ENCODE measurements around the gene SPAG16.
A peak's percentile ranks its signal among the peaks of the same experiment; 100 is the strongest.

Gene SPAG16

DNA sequence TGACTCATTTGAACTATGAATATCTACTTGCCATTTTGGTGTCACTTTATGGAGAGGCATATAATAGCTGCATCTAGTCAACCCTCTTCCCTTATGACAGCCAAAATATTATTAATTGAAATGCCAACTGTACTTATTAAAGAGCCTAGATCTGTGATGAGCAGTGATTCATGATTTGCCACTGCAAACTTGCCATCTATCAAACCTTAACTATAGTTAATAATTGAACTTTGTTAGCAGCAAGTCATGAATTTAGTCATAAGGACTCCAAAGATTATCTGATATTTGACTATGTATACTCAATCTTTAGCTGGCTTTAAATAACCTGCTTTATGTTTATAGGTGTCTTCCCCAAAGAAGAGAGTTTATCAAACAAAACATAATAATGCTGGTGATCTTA is 1010.2 kb downstream of the SPAG16 start:
- no peak for TF ChIP-seq POLR2A (IDR thresholded peaks at IDR 0.05; ENCODE audit: low read depth, low read length)
- FAIRE-seq (no peak), DNase-seq (ENCODE audit: insufficient read length, low spot score) (no peak)

DNA sequence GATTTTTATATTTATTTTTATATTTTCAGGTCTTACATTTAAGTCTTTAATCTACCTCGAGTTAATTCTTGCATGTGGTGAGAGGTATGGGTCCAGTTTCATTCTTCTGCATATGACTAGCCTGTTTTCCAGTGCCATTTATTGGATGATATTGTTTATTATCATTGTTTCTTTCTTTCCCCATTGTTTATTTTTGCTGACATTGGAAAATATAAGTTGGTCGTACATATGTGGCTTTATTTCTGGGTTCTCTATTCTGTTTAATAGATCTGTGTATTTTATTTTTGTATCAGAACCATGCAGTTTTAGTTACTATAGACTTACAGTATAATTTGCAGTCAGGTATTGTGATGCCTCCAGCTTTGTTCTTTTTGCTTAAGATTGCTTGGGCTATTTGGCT is 1013.2 kb downstream of the SPAG16 start:
- FAIRE-seq (no peak), DNase-seq (ENCODE audit: insufficient read length, low spot score) (no peak)
- no peak for TF ChIP-seq POLR2A (IDR thresholded peaks at IDR 0.05; ENCODE audit: low read depth, low read length)

DNA sequence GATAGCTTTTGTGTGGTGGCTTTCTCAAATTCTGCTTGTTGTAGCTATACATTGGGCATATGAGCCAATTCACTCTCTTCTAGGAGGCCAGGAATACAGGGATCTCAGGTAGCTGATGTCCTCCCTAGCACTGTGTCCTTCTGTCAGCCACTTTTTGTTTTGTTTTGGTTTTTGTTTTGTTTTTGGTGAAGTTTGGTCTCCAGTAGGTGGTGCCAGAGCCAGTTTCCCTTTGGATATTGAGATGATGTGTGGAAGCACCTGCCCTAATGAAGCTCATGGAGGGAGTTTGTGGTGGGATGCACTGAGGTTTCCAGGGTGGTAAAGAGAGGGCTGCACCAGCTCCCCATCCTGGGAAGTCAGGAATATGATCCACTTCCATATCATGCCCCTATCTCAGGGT is 1026.1 kb downstream of the SPAG16 start:
- peak; percentile 27 for FAIRE-seq
- DNase-seq (ENCODE audit: insufficient read length, low spot score) = no peak
- TF ChIP-seq POLR2A (IDR thresholded peaks at IDR 0.05; ENCODE audit: low read depth, low read length) = no peak

DNA sequence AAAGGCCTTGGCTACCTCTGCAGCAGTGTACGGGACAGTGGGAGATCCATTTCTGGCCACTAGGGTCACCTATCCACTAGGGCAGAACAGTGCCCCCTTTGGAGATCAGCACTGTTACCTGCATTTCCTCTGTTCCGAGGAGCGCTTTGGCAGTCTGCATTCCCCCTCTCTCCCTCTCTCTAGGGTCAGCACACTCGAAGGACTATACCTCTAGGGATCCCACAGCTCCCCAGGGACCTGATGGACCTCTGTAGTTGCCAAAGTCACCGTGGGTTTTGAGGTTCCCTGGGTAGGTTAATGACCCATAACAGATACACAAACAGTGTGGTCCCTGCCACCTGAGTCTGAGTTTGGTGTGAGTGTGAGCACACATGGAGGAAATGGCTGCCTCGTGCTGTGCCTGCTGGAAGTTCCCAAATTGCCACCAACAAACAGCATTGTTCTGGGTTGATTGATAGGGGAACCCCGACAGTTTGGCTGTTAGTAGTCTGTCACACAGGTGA is 1026.8 kb downstream of the SPAG16 start:
- TF ChIP-seq POLR2A (IDR thresholded peaks at IDR 0.05; ENCODE audit: low read depth, low read length) = no peak
- no peak for FAIRE-seq

DNA sequence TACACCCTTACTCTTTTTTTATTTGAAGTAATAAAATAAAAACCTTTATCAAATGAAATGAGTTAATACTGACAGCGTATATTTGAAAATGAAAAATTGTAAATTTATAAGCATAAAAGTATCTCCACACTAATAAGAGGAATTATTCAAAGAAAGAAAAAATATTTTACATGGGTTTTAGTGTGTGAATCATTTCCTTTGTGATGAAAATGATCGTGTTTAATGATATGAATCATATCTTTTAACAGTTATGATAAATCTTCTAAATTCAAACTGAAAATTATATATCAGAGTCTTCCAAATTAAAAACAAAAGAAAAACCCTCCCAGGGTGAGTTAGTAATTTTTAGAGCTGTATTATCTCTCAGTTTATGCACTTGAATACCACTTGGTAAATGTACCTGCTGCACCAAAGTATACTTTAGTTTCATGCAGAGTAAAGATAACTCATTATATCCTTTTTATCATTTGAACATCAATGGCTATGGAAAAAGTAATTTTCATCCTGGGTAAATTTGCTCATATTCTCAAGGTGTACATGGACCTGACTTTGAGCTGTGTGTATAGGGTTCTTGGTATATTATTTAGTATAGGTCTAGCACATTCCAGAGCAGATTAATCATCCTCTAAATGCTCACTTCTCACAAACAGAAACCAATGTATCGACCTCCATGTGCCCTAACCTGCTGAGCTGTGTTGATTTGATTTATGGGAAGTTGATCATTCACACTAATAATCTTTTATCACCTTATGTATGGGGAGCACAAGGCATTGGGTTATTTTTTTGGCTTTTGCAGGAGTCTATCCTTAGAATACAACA is 1027.9 kb downstream of the SPAG16 start:
- peak; percentile 71 for FAIRE-seq
- DNase-seq (ENCODE audit: insufficient read length, low spot score) = no peak
- no peak for TF ChIP-seq POLR2A (IDR thresholded peaks at IDR 0.05; ENCODE audit: low read depth, low read length)

More for the DNA sequence above, 1026.8 kb downstream of the SPAG16 start:
- no peak for DNase-seq (ENCODE audit: insufficient read length, low spot score)

DNA sequence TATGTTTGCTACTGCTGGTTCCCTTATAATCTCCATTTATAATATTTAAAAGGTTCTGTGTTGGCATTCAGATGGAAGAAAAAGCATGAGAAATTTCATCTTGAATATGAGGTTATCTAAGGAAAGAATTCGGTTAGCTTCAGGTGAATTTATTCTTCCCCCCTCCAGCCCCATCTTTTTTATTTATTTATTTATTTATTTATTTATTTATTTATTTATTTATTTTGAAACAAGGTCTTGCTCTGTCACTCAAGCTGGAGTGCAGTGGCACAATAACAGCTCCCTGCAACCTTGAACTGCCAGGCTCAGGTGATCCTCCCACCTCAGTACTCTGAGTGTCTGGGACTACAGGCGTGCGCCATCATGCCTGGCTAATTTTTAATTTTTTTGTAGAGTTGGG is 1031.1 kb downstream of the SPAG16 start:
- no peak for FAIRE-seq
- no peak for TF ChIP-seq POLR2A (IDR thresholded peaks at IDR 0.05; ENCODE audit: low read depth, low read length)
- DNase-seq (ENCODE audit: insufficient read length, low spot score) = no peak

DNA sequence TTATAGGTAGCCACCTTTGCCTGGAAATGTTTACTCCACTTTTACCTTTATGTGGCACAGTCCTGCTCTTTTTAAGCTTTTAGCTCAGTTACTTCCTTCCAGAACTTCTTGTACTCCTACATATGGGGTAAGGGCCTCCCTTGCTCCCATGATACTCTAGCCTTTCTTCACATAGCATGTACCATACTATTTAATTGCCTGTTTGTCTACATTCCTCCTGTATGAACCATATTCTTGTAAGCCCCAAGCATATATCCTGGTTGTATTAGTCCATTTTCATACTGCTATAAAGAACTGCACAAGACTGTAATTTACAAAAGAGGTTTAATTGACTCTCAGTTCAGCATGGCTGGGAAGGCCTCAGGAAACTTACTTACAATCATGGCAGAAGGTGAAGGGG is 1035.9 kb downstream of the SPAG16 start:
- TF ChIP-seq POLR2A (IDR thresholded peaks at IDR 0.05; ENCODE audit: low read depth, low read length) = no peak
- DNase-seq (ENCODE audit: insufficient read length, low spot score) (no peak), FAIRE-seq (no peak)

DNA sequence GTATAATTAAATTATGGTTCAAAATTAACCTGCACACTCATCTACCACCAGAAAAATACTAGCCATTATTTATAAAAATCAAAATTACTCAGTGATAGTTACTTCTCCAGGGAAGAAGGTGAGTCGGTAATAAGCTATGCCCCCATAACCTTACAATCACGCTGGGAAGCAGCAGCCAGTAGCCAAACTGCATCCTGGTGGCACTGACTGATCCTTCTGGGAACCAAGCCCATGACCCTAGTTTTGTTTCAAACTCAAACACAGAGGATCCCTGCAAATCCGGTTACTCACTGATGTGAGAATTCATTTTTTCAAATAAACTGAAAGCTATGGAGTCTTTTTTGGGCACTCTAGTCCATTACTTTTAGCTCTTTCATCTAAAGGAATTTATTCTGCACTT is 1038.4 kb downstream of the SPAG16 start:
- TF ChIP-seq POLR2A (IDR thresholded peaks at IDR 0.05; ENCODE audit: low read depth, low read length) = no peak
- FAIRE-seq (peak; percentile 48), DNase-seq (ENCODE audit: insufficient read length, low spot score) (no peak)

DNA sequence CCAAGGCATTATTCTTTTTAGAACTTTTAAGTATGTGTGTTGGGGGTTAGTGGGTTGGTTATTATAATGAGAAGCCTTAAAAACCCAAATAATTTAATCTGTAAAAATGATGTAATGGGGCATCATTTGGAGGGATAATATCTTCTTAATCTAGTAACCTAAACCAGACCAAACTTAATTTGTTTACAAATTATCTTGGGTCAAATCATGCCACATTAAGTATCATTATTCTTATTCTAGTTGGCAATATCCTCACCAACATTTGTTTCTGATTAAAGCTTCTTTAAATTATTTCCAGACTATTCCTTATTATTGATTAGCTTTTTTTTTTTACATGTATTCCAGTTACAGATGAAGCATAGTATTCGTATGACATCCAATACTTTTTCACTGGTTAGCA is 1041.1 kb downstream of the SPAG16 start:
- TF ChIP-seq POLR2A (IDR thresholded peaks at IDR 0.05; ENCODE audit: low read depth, low read length) = no peak
- FAIRE-seq (no peak), DNase-seq (ENCODE audit: insufficient read length, low spot score) (no peak)

DNA sequence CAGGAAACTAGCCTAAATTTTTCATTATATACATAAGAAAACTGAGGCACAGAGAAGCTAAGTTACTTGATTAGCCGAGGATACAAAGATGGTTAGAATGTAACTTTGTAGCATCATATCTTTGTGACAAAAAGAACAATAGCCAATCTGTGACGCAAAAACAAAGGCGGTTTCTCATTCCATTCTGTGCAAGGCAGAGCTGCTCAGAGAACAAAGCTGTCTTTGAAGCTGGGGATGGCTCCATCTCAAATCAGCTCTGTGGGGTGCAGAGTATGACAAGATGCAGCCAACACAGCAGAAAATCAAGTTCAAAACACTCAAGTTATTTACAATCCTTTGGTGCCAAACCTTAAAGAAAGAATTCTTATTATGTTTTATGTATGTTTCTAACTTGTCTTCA is 1044.7 kb downstream of the SPAG16 start:
- TF ChIP-seq POLR2A (IDR thresholded peaks at IDR 0.05; ENCODE audit: low read depth, low read length) = no peak
- DNase-seq (ENCODE audit: insufficient read length, low spot score) (no peak), FAIRE-seq (no peak)

DNA sequence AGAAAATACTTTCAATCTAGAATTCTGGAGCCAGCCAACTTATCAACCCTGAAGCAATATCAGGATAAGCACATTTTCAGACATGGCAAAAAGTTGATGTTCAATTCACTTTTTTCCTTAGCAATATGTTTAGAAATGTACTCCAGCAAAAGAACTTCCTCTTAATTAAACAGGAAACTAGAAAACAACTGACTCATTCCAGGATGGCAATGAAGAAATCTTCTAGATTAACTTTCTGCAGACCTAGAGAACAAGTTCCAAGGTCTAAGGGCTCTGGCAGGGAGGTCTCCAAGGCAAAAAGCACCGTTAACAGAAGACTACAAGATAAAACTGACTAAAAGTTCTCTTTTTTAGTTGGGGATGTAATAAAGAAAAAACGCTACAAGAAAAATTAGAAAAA is 1057.4 kb downstream of the SPAG16 start:
- no peak for FAIRE-seq
- DNase-seq (ENCODE audit: insufficient read length, low spot score) = no peak
- no peak for TF ChIP-seq POLR2A (IDR thresholded peaks at IDR 0.05; ENCODE audit: low read depth, low read length)

DNA sequence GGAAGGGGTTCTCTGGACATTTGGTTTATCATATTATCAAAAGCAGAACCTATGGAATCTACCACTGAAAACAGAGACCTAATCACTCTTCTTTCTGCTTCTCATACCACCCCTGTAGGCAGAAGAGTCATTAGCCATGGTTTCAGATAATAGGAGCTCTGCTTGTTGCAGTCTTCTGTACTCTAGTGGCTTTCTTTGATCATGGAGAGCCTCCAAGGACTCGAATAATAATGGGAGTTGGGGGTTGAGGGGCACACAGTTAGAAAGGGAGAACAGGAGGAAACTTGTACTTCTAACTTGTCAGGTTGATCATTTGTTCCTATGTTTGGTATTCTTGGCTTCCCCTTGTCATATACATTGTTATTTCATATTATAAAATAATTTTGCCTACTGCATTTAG is 1074.2 kb downstream of the SPAG16 start:
- TF ChIP-seq POLR2A (IDR thresholded peaks at IDR 0.05; ENCODE audit: low read depth, low read length) = no peak
- no peak for FAIRE-seq

DNA sequence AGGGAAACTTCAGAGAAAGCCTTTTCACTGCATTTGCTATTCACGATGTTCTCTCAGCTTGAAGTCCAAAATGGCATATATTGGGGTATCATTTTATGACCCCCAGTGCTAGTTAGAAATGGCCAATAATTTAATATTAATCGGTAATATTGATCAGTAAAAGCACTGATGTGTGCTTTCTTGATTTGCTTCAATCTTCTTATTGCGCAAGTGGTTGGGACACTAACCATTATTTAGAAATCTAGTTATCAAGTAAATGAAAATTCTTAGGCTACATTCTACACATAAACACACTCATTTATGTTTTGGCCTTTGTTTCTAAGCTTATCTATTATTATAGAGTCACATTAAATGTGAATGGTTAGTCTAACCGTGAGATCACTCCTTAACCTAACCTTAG is 1076.9 kb downstream of the SPAG16 start:
- no peak for DNase-seq (ENCODE audit: insufficient read length, low spot score)
- FAIRE-seq = no peak
- TF ChIP-seq POLR2A (IDR thresholded peaks at IDR 0.05; ENCODE audit: low read depth, low read length) = no peak

More for the DNA sequence above, 1074.2 kb downstream of the SPAG16 start:
- DNase-seq (ENCODE audit: insufficient read length, low spot score) = no peak

DNA sequence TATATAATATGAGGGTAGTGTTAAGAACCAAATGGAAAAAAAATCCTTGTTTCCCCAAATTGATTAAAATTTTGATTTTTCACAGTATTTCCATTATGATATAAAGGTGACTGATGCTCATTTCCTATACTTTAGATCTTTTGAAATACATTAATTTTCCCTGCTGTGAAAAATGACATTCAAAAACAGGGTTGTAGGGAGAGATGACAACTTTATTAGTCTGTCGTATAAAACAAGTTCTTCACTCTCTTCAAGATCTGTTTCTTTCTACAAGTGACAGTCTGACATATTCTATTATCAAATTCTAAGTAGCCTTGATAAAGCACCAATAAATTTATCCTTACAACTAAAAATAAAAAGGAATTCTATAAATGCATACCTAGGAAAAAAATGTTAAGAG is 1081.3 kb downstream of the SPAG16 start:
- FAIRE-seq (no peak), DNase-seq (ENCODE audit: insufficient read length, low spot score) (no peak)

DNA sequence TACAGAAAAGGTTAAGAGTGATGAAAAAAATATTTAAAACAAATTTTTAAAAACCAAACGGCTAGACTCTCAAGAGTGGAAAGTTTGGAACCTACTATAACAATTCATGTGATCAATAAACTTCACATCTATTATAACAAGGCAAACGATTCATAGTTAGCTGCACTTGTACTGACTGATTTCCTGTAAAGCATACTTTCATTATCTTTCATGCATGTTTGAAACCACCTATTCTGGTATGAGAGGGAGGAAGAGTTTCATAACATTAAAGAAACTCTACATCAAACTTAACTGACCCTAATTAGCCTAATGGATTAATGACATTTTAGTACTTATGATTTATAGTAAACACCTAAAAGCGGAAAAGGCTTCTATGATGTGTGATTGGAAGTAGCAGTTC is 1082.9 kb downstream of the SPAG16 start:
- DNase-seq (ENCODE audit: insufficient read length, low spot score) (no peak), FAIRE-seq (no peak)
- TF ChIP-seq POLR2A (IDR thresholded peaks at IDR 0.05; ENCODE audit: low read depth, low read length) = no peak

More for the DNA sequence above, 1081.3 kb downstream of the SPAG16 start:
- no peak for TF ChIP-seq POLR2A (IDR thresholded peaks at IDR 0.05; ENCODE audit: low read depth, low read length)

All from H54 (cell line).